ENCODE data around the gene CPLANE2.
"Not testable (repeated sequence)": the region's sequence is repeated elsewhere in the genome, so short reads cannot be mapped to it uniquely, and the experiment has no call there.

CPLANE2 gene

DNA sequence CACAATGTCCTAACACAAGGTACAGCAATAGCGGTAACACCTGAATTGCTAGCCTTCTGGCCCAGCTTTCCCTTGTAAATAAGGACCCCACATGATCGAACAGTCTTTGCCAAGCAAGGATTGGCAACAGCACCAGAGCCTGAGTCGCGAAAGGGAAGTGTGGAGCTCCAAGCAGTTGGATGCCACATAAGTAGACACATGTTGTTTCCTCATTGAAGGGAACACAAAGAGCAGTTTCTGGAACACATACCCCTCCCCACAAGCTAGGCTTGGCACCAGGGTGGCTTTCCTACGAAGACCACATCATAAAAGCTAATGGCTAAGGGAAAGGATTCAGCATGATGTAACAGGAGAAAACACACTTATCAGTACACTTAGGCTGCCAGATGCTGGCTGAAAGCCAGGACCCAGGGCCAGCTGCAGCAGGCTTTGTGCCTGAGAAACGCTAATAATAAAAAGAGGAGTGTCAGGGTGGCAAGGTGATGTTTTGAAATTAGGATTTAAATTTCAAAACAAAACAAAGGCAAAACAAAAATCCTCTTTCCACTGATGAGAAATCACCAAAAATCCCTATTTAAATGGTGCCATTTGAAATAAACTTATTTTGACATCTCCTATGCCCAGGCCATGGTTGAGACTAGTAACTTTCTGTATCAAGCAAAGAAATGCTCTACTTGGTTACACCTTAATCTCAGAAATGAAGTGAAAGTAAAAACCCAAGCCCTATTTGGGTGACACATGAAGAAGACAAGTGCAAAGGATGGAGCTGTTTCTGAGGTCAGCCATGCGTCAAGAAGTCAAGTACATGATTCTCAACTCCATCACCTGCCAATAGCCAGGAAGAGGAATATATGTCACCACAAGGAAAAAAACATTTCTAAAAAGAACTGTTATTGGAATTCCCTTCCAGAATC, 11.9 kb upstream of the CPLANE2 start:
- DNase-seq, result peak; percentile 99

DNA sequence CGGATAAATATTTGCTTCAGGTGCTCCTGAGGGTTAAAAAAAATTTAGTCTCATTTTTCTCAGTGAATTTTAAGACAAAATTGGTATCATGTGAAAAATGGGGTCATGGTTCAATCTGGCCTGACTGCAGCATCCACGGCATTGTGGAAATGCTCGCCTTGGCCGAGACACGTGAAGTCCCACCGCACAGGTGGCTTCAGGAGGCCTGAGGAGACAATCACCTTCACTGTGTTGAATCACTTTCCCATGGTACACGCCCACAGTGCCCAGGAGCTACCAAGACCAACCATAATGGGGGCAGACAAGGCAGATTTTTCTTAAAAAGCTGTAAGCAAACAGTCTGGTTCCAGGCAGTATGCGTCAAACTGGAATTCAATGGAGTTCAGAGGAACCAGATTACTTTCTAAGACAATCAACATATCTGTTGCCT, 11.0 kb upstream of the CPLANE2 start:
- DNase-seq, result no peak

DNA sequence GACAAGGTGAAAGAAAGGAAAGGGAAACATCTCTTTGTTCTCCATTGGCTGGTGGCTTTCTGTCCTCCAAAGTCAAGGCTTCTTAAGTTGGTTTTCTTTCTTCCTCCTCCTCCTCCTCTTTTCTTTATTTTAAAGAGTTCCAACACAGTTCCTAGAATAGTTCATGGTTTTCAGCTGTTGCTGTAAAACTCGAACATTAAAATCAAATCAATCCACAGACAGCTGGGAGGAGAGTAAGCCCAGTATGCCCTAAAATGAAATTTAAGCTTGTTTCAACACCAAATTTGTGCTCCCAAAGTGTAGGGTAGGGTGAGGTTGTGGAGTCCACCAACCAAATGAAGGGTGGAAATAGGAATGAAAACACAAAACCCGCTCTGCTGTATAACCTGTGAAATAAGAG, 10.5 kb upstream of the CPLANE2 start:
- DNase-seq, result no peak

DNA sequence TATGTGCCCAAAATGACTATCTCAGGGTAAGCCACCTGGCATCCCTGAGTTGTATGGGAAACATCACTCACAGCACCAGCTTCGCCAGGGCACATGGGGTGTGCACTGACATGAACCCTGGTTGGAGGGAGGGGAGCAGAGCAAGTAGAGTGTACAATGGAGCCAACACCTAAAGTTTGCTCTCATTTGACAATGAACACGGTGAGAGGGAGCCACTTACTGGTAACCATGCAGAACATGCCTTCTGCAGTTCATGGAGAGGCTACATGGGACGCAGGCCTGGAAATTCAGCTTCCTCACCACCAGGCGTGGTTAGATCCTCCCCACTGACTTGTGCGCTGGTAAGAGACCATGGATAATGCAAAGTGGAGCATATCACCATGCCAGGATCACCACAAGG, 10.0 kb upstream of the CPLANE2 start:
- DNase-seq, result no peak

- not testable (repeated sequence) for DNase-seq
Observed at GRCh38 chr1:16246239-16246638, 9.3 kb upstream of the CPLANE2 start.

DNA sequence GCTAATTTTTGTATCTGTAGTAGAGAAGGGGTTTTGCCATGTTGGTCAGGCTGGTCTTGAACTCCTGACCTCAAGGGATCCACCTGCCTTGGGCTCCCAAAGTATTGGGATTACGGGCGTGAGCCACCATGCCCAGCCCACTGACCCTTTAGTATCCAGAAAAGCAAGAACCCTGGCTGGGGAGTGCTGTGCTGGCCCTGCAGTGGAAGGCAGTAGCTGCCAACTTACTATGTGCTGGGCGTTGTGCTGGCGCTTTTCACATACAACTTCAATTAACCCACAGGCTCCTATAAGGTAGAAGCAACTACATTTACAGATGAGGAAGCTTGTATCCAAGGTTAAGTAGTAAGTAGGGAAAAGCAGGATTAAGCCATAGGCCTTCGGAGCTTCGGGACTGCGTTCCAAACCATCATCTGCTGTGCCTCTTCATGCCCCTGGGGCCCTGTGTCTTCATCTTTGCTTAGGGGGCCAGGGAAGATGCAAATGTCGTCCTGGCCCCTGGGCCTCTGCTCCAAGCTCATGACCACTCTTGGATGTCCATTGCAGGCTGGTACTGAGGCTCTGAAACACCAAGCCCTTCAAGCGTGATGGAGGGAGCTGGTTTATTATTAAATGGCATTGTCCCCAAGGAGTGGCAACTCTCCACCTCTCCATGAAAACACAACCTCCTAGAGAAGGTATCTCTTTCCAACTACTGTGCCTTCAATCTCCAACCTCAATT, 8.7 kb upstream of the CPLANE2 start:
- DNase-seq, result no peak

GRCh38 chr1:16244650-16245285, 7.8 kb upstream of the CPLANE2 start:
- DNase-seq, result no peak

- DNase-seq, result peak; percentile 49
Observed at GRCh38 chr1:16243936-16244649, 7.1 kb upstream of the CPLANE2 start.

- DNase-seq, result no peak
Observed at GRCh38 chr1:16243215-16243610, 6.2 kb upstream of the CPLANE2 start.

DNA sequence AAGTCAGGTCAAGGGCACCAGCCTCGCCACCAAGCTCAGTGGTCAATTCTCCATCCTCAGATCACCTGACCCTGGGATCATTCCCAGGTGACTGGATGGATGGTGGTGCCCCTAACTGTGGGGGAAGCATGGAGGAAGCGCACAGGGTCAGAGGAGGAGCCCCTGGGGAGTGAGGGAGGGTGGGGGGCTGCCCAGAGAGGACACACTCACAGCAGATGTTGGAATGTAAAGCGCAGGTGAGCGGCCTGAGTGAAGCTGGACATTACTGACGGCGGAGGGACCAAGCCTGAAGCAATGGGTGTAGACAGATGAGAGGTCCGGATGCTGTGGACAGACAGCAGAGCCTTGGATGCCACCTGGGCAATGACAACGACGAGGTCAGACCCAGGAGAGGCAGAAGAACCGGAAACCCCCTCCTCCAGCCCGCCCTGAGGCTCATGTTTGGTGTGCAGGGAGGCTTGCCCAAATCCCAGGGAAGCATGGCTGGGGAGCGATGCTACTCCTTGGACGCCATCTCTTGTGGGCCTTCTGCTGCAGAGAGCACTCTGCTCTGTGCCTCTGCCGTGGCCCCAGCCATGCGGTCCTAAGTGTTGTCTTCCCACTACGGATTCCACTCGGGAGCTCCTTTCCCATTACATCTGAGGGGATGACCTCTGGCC, 5.7 kb upstream of the CPLANE2 start:
- DNase-seq, result no peak

- peak; percentile 22 for DNase-seq
Observed at GRCh38 chr1:16241221-16241708, 4.3 kb upstream of the CPLANE2 start.

DNA sequence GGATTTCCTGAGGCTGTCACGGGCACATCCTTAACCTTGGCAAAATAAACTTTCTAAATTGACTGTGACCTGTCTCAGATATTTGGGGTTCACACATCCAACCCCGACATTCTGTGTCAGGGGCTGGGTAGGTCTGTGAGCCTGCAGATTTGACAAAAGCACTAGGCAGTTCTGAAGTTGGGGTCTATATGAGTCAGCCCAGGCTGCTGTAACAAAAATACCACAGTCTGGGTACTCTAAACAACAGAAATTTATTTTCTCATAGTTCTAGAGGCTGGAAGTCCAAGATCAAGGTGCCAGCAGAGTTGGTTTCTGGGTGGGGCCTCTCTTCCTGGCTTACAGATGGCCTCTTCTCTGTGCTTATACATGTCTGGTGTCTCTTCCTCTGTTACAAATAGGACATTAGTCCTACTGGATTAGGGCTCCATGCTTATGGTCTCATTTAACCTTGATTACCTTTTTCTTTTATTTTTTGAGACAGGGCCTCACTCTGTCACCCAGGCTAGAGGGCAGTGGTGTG, 3.0 kb upstream of the CPLANE2 start:
- DNase-seq, result no peak

GRCh38 chr1:16237343-16237830, 404 bp upstream of the CPLANE2 start:
- DNase-seq, result no peak

GRCh38 chr1:16235944-16236510, 956 bp downstream of the CPLANE2 start:
- peak; percentile 83 for DNase-seq

DNA sequence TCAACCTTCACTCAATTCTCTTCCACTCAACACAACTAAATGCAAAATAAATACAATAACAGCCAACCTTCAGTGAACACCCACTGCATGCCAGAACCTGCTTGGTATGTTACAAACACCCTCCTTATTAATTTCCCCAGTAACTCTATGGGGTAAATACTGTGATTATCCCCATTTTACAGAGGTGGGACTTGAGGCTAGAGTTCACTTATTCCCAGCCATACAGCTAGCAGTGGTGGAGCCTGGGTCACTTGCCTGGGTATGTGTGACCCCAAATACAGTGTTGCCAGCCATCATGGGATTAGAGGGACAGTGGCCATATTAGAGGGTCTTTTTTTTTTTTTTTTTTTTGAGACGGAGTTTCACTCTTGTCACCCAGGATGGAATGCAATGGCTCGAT, 1.6 kb downstream of the CPLANE2 start:
- no peak for DNase-seq

DNA sequence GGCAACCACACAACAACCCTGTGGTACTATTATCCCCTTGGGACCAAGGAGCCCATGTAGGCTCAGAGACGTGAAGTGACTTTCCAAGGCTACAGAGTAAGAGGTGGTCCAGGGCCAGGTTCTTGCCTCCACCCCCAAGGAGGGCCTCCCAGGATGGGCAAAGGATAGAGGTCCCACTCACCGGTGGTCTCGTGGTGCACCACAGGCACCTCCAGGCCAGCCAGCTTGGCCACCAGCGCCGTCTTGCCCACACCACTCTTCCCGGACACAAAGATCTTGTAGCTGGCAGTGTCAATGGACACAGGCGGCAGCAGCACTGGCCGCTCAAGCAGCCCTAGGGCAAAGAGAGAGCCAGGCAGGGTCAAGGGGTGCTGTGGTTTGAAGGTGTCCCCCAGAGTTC, 3.6 kb downstream of the CPLANE2 start:
- no peak for DNase-seq

DNA sequence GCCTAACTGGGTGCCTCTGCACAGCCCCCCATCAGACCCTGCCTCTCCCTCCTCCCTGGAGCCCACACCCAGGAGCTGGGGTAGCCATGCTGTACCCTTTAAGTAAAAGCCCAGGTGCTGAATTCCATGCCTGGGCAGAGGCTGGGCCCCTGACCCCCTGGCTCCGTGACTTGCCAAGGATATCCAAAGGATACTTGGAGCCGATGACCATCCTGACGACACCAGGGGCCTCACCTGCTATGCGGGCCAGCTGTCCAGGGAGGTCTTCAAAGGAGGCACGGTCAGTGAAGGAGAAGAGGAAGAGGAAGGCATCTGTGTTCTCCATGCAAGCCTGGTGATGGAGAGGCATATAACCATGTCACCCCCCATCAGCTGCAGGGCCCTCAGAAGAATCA, 4.7 kb downstream of the CPLANE2 start:
- DNase-seq, result no peak

DNA sequence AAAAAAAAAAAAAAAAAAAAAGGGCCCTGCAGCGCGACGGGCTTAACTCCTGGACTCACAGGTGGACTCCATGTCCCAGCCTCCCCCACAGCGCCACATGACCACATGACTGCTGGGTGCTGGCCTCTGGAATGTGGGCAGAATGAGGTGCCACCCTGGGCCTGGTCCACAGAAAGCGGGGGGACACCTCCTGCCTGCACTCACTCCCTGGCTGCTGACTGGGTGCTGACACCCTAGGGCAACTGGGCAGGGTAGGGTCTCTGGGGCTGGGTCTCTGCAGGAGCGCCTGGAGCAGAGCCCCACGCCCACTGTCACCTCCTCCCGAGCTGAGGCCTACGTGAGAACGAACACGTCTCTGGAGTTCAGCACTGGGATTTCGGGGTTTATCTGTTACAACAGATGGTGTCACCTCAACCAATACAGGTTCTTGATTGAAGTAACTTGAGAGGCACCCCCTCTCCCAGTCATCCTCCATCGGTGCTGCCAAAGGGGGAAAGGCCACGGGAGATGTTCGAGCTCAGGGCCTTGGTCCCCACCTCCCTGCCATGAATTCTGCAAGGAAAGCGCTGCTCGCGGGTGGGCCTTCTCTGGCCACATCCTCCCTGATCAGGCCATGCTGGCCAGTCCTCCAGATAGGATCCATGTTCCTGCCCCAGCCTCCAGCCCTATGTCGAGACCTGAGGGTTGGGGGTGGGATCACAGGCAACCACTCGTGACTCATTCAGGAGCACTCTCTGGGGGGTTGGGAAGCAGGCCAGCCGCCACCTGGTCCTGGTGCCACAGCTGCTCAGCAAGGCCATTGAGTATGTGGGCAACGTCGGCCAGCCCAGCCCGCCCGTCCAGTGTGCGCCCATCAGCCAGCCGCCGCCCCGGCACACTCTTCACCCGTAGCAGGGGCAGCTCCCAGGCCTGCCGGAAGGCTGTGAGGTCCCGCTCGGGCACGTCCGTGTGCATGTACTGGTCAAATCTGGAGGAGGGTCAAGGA, 5.4 kb downstream of the CPLANE2 start:
- DNase-seq, result no peak

GRCh38 chr1:16230744-16231143, 6.2 kb downstream of the CPLANE2 start:
- no peak for DNase-seq
